ENCODE measurements around the gene PRRT3. TPM values are rescaled to one million over a fixed set of nuclear protein-coding genes. Genes with fewer than 3 reads are reported as not detected.
"Not testable (repeated sequence)": the region's sequence is repeated elsewhere in the genome, so short reads cannot be mapped to it uniquely, and the experiment has no call there.

The PRRT3 gene
- total RNA-seq, 6 experiments from 2014 or later: 4.3 to 9.2 (median 7.7) TPM

- TF ChIP-seq, protein P1, sequence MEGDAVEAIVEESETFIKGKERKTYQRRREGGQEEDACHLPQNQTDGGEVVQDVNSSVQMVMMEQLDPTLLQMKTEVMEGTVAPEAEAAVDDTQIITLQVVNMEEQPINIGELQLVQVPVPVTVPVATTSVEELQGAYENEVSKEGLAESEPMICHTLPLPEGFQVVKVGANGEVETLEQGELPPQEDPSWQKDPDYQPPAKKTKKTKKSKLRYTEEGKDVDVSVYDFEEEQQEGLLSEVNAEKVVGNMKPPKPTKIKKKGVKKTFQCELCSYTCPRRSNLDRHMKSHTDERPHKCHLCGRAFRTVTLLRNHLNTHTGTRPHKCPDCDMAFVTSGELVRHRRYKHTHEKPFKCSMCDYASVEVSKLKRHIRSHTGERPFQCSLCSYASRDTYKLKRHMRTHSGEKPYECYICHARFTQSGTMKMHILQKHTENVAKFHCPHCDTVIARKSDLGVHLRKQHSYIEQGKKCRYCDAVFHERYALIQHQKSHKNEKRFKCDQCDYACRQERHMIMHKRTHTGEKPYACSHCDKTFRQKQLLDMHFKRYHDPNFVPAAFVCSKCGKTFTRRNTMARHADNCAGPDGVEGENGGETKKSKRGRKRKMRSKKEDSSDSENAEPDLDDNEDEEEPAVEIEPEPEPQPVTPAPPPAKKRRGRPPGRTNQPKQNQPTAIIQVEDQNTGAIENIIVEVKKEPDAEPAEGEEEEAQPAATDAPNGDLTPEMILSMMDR (IDR thresholded peaks at IDR 0.05): no peak
- no peak overlapping the region for H3K4me3 Mint-ChIP-seq
- H3K9me3 Mint-ChIP-seq: peaks cover 9% of the 10 kb centered on the region
- H3K27ac Mint-ChIP-seq: peak overlapping the region; percentile 48
- no peak for DNase-seq
- H3K4me1 Mint-ChIP-seq (ENCODE audit: low read depth): peaks cover 64% of the 10 kb centered on the region
- H3K36me3 Mint-ChIP-seq (ENCODE audit: low read depth): peaks cover 21% of the 10 kb centered on the region
- H3K27me3 Mint-ChIP-seq (ENCODE audit: insufficient read depth): no peaks in the 10 kb centered on the region; the same call in 1 of the 2 replicates
Observed at GRCh38 chr3:9898467-9899241, 53.6 kb downstream of the PRRT3 start.

- TF ChIP-seq, protein P1 (IDR thresholded peaks at IDR 0.05): no peak
- Mint-ChIP-seq H3K36me3 (ENCODE audit: low read depth) (peaks cover 31% of the 10 kb centered on the region), H3K4me3 (no peak overlapping the region), H3K27ac (peak overlapping the region; percentile 48), H3K4me1 (ENCODE audit: low read depth) (peaks cover 64% of the 10 kb centered on the region), H3K27me3 (ENCODE audit: insufficient read depth) (no peaks in the 10 kb centered on the region; the same call in 1 of the 2 replicates), H3K9me3 (peaks cover 9% of the 10 kb centered on the region)
- no peak for DNase-seq
Observed at GRCh38 chr3:9897408-9898372, 54.5 kb downstream of the PRRT3 start.

GRCh38 chr3:9896755-9897407 is 55.3 kb downstream of the PRRT3 start:
- H3K27me3 Mint-ChIP-seq (ENCODE audit: insufficient read depth); H3K9me3 Mint-ChIP-seq; DNase-seq; H3K4me3 Mint-ChIP-seq: not testable (repeated sequence)
- H3K36me3 Mint-ChIP-seq (ENCODE audit: low read depth): peaks cover 37% of the 10 kb centered on the region
- peaks cover 63% of the 10 kb centered on the region for H3K4me1 Mint-ChIP-seq (ENCODE audit: low read depth)
- H3K27ac Mint-ChIP-seq: peak overlapping the region; percentile 13; the same call in 1 of the 2 replicates

DNA sequence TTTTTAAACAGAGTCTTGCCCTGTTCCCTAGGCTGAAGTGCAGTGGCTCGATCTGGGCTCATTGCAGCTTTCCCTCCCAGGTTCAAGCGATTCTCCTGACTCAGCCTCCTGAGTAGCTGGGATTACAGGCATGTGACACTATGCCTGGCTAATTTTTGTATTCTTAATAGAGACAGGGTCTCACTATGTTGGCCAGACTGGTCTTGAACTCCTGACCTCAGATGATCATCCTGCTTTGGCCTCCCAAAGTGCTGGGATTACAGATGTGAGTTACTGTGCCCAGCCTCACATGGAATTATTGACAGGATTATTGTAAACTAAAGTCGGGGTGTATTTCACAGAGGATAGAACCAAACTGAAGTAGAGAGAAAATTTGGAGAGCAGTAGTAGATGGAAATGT is 56.5 kb downstream of the PRRT3 start:
- H3K4me1 Mint-ChIP-seq (ENCODE audit: low read depth): peaks cover 63% of the 10 kb centered on the region
- H3K36me3 Mint-ChIP-seq (ENCODE audit: low read depth): peaks cover 45% of the 10 kb centered on the region
- H3K27me3 Mint-ChIP-seq (ENCODE audit: insufficient read depth); DNase-seq; H3K9me3 Mint-ChIP-seq; H3K27ac Mint-ChIP-seq; H3K4me3 Mint-ChIP-seq: not testable (repeated sequence)

Other genes with a start within 250 kb of the PRRT3 start
- not detected for gene CPNE9, start 248.6 kb downstream of the PRRT3 start, total RNA-seq (2021; fragmentation: NEBNext Ultra II Directional; extraction: Animal tissue kit (Norgen Biotek cat#: 25700))
- 10 to 100 TPM; 14.4 to 18.4 (median 17.1) TPM for gene BRPF1, start 220.7 kb downstream of the PRRT3 start, total RNA-seq (2021; fragmentation: NEBNext Ultra II Directional; extraction: Animal tissue kit (Norgen Biotek cat#: 25700))
- gene OGG1, start 202.5 kb downstream of the PRRT3 start, total RNA-seq (2021; fragmentation: NEBNext Ultra II Directional; extraction: Animal tissue kit (Norgen Biotek cat#: 25700)): 10 to 100 TPM; 17.7 to 26.2 (median 23.7) TPM
- 10 to 100 TPM; 22.1 to 33.0 (median 28.8) TPM for gene CAMK1, start 182.5 kb downstream of the PRRT3 start, total RNA-seq (2021; fragmentation: NEBNext Ultra II Directional; extraction: Animal tissue kit (Norgen Biotek cat#: 25700))
- 10 to 100 TPM; 69.2 to 84.9 (median 77.0) TPM for gene TADA3, start 159.9 kb downstream of the PRRT3 start, total RNA-seq (2021; fragmentation: NEBNext Ultra II Directional; extraction: Animal tissue kit (Norgen Biotek cat#: 25700))
- 100 to 1,000 TPM; 252 to 303 (median 266) TPM for gene ARPC4, start 159.3 kb downstream of the PRRT3 start, total RNA-seq (2021; fragmentation: NEBNext Ultra II Directional; extraction: Animal tissue kit (Norgen Biotek cat#: 25700))
- 10 to 100 TPM; 14.1 to 20.5 (median 16.0) TPM for gene TTLL3, start 142.1 kb downstream of the PRRT3 start, total RNA-seq (2021; fragmentation: NEBNext Ultra II Directional; extraction: Animal tissue kit (Norgen Biotek cat#: 25700))
- 10 to 100 TPM; 35.4 to 42.3 (median 38.2) TPM for gene RPUSD3, start 108.4 kb downstream of the PRRT3 start, total RNA-seq (2021; fragmentation: NEBNext Ultra II Directional; extraction: Animal tissue kit (Norgen Biotek cat#: 25700))
- gene CIDEC, start 72.2 kb downstream of the PRRT3 start, total RNA-seq (2021; fragmentation: NEBNext Ultra II Directional; extraction: Animal tissue kit (Norgen Biotek cat#: 25700)): not detected
- gene JAGN1, start 61.8 kb downstream of the PRRT3 start, total RNA-seq (2021; fragmentation: NEBNext Ultra II Directional; extraction: Animal tissue kit (Norgen Biotek cat#: 25700)): 10 to 100 TPM; 23.9 to 28.7 (median 26.5) TPM
- gene IL17RE, start 49.6 kb downstream of the PRRT3 start, total RNA-seq (2021; fragmentation: NEBNext Ultra II Directional; extraction: Animal tissue kit (Norgen Biotek cat#: 25700)): under 1 TPM; 0.51 to 0.80 (median 0.65) TPM
- 10 to 100 TPM; 26.3 to 33.6 (median 29.6) TPM for gene IL17RC, start 35.3 kb downstream of the PRRT3 start, total RNA-seq (2021; fragmentation: NEBNext Ultra II Directional; extraction: Animal tissue kit (Norgen Biotek cat#: 25700))
- gene CRELD1, start 18.6 kb downstream of the PRRT3 start, total RNA-seq (2021; fragmentation: NEBNext Ultra II Directional; extraction: Animal tissue kit (Norgen Biotek cat#: 25700)): 10 to 100 TPM; 11.3 to 22.6 (median 12.4) TPM
- gene EMC3, start 34.4 kb upstream of the PRRT3 start, total RNA-seq (2021; fragmentation: NEBNext Ultra II Directional; extraction: Animal tissue kit (Norgen Biotek cat#: 25700)): 100 to 1,000 TPM in 2 of 6 experiments, 10 to 100 TPM in 4; 82.3 to 119 (median 96.5) TPM
- gene FANCD2, start 74.0 kb upstream of the PRRT3 start, total RNA-seq (2021; fragmentation: NEBNext Ultra II Directional; extraction: Animal tissue kit (Norgen Biotek cat#: 25700)): 10 to 100 TPM in 5 of 6 experiments, 1 to 10 TPM in 1; 9.7 to 21.7 (median 17.5) TPM
- not detected for gene FANCD2OS, start 155.8 kb upstream of the PRRT3 start, total RNA-seq (2021; fragmentation: NEBNext Ultra II Directional; extraction: Animal tissue kit (Norgen Biotek cat#: 25700))
- 100 to 1,000 TPM; 161 to 176 (median 173) TPM for gene BRK1, start 163.3 kb upstream of the PRRT3 start, total RNA-seq (2021; fragmentation: NEBNext Ultra II Directional; extraction: Animal tissue kit (Norgen Biotek cat#: 25700))
- 10 to 100 TPM; 16.1 to 21.8 (median 19.5) TPM for gene VHL, start 189.4 kb upstream of the PRRT3 start, total RNA-seq (2021; fragmentation: NEBNext Ultra II Directional; extraction: Animal tissue kit (Norgen Biotek cat#: 25700))
- 1 to 10 TPM; 2.6 to 4.4 (median 3.5) TPM for gene IRAK2, start 212.5 kb upstream of the PRRT3 start, total RNA-seq (2021; fragmentation: NEBNext Ultra II Directional; extraction: Animal tissue kit (Norgen Biotek cat#: 25700))